GM12878 (cell line): ENCODE results near the gene WDHD1. TPM values are rescaled to one million over a fixed set of nuclear protein-coding genes. Genes with fewer than 3 reads are reported as not detected.

ENCODE experiments used
- ATAC-seq: fragments of 200-7000 bp; cut with Tn5 transposase; 3 replicates; pipeline ENCODE4 v1.9.1; 2020; ENCODE audit warnings: mild to moderate bottlenecking, moderate library complexity
- BruUV-seq: library from RNA; stranded (reverse); fragments of 400-500 nt; replicated peaks from 2 replicates; lab custom pipeline; 2021; lab: Mats Ljungman, UMichigan
- CTCF ChIA-PET: fragments of 300-600 bp; sonication (Branson Sonifier 250); formaldehyde crosslinking; extraction: SDS; loops from one replicate; lab custom pipeline; 2021; ENCODE audit warnings: inconsistent platforms; lab: Yijun Ruan, JAX
- POLR2A ChIA-PET: fragments of 350-600 bp; formaldehyde crosslinking; extraction: SDS; loops from one replicate; lab custom pipeline; 2021; ENCODE audit warnings: inconsistent platforms; lab: Charles Lee
- RAD21 ChIA-PET: fragments of 300-600 bp; sonication (Branson Sonifier 250); formaldehyde crosslinking; loops from one replicate; lab custom pipeline; 2023; ENCODE audit warnings: antibody characterized with exemption; ENCODE audit not compliant: unreplicated experiment; lab: Charles Lee
- SMC1A ChIA-PET: fragments of 300-600 bp; sonication (Branson Sonifier 250); formaldehyde crosslinking; loops from one replicate; lab custom pipeline; 2023; ENCODE audit not compliant: unreplicated experiment, uncharacterized antibody; lab: Charles Lee
- DNase-seq: peaks from one replicate; pipeline ENCODE4 v3.0.0-alpha.2; 2011; ENCODE audit warnings: low read depth, low spot score
- FAIRE-seq: peaks from 3 replicates; lab custom pipeline; 2011; peaks lifted over from hg19 to GRCh38; lab: Jason Lieb, UNC
- H2AFZ ChIP-seq: 2 replicates; pipeline ENCODE4 v1.6.0; 2011; ENCODE audit warnings: low read depth, low read length, control low read depth; ENCODE audit not compliant: control insufficient read depth
- H3K27ac ChIP-seq: 2 replicates; pipeline ENCODE4 v1.5.1; 2011; ENCODE audit warnings: control low read depth; ENCODE audit not compliant: control insufficient read depth, insufficient read depth
- H3K27me3 ChIP-seq, 2 experiments: replicated peaks in 1 of 2; 2 replicates each; pipeline versions ENCODE4 v1.6.0 to v1.6.1; 2011; ENCODE audit warnings: low read length in 1 of 2; ENCODE audit not compliant: control insufficient read depth in 2 of 2, insufficient read depth in 2 of 2
- H3K36me3 ChIP-seq, 2 experiments: 2 replicates each; pipeline ENCODE4 v1.5.1; 2011; ENCODE audit warnings: low read length in 1 of 2; ENCODE audit not compliant: control insufficient read depth in 2 of 2, insufficient read depth in 2 of 2
- H3K4me1 ChIP-seq: 2 replicates; pipeline ENCODE4 v1.6.1; 2011; ENCODE audit warnings: mild to moderate bottlenecking, low read length, moderate library complexity, mixed read lengths; ENCODE audit not compliant: control insufficient read depth, insufficient read depth
- H3K4me2 ChIP-seq: 2 replicates; pipeline ENCODE4 v1.6.0; 2011; ENCODE audit warnings: control low read depth; ENCODE audit not compliant: control insufficient read depth, insufficient read depth
- H3K4me3 ChIP-seq: fragments of 200-600 bp; sonication (generic); 2 replicates; pipeline ENCODE4 v1.5.1; 2016
- H3K79me2 ChIP-seq: 2 replicates; pipeline ENCODE4 v1.6.0; 2011; ENCODE audit warnings: low read length; ENCODE audit not compliant: control insufficient read depth, insufficient read depth
- H3K9ac ChIP-seq: 2 replicates; pipeline ENCODE4 v1.8.0; 2011; ENCODE audit warnings: low read length, control low read depth, mixed read lengths; ENCODE audit not compliant: control insufficient read depth, insufficient read depth
- H3K9me3 ChIP-seq: replicated peaks from 3 replicates; pipeline ENCODE4 v1.5.1; 2011; ENCODE audit warnings: mild to moderate bottlenecking, low read length; ENCODE audit not compliant: control insufficient read depth, insufficient read depth
- H4K20me1 ChIP-seq: 2 replicates; pipeline ENCODE4 v1.6.0; 2011; ENCODE audit not compliant: control insufficient read depth, insufficient read depth
- CBFB ChIP-seq: IDR thresholded peaks from 2 replicates; pipeline ENCODE4 v1.6.1; 2016; ENCODE audit warnings: antibody characterized with exemption, low read depth
- POLR2AphosphoS5 ChIP-seq: IDR thresholded peaks from 2 replicates; pipeline ENCODE4 v1.6.1; 2011; ENCODE audit warnings: mild to moderate bottlenecking, low read length, inconsistent platforms
- RELA ChIP-seq: fragments of 450-650 bp; IDR thresholded peaks from 2 replicates; pipeline ENCODE4 v1.8.0; 2014; ENCODE audit warnings: borderline replicate concordance; ENCODE audit not compliant: partially characterized antibody
- SREBF1 ChIP-seq: IDR thresholded peaks from 2 replicates; pipeline ENCODE4 v1.6.1; 2012; ENCODE audit warnings: mild to moderate bottlenecking, low read length
- WGBS: methylation state at CpG from one replicate; pipeline ENCODE4 v1.1.6; 2016; ENCODE audit warnings: low lambda C conversion rate; ENCODE audit not compliant: insufficient replicate concordance, insufficient coverage; ENCODE audit errors: missing lambda C conversion rate; 5-methylcytosine and 5-hydroxymethylcytosine counted together
- in situ Hi-C: fragments of 300-500 bp; cut with MboI; formaldehyde crosslinking; loops from 9 replicates; pipeline ENCODE4 v1.14.3; 2018; ENCODE audit warnings: mixed read lengths
- intact Hi-C: fragments of 100-400 bp; cut with micrococcal nuclease; formaldehyde crosslinking; loops from one replicate; pipeline ENCODE4 v1.14.2; 2022; ENCODE audit not compliant: unreplicated experiment
- polyA plus RNA-seq, 11 experiments: library from polyadenylated mRNA; depleted of rRNA in 4 of 11; unstranded in 6 of 11; stranded (reverse) in 5 of 11; fragments of >200 nt; fragmentation: Nextera tagmentation in 4 of 11; fragmentation: Illumina TruSeq in 1 of 11; extraction: Ambion mirVana in 4 of 11; extraction: Trizol in 1 of 11; gene quantifications; 1 replicate in 1 of 11; 2 replicates in 10 of 11; pipeline versions ENCODE4 v1.2.1 to v1.2.3, GENCODE V29; 2011 to 2016; ENCODE audit warnings: inconsistent platforms in 2 of 11, missing spikeins in 2 of 11, low read depth in 1 of 11
- total RNA-seq, 4 experiments: library from RNA; depleted of rRNA in 3 of 4; stranded (reverse); fragments of >200 nt in 3 of 4; fragmentation: Illumina TruSeq in 1 of 4; extraction: Trizol in 1 of 4; gene quantifications; 2 replicates each; pipeline versions ENCODE4 v1.2.1 to v1.2.3, GENCODE V29; 2013 to 2021

WDHD1 gene
- total and polyA plus RNA-seq, 10 of the 15 experiments (the other 5 are each of a cell fraction or from before 2014, with no cell fraction given), result 11.3 to 50.5 (median 32.6) TPM

- no peak for ATAC-seq
- no peak for DNase-seq
- intact Hi-C loops (loop anchor here (2.0 kb wide), 1 partner anchor 15 kb away; no protein-coding TSS in a partner anchor), in situ Hi-C loops (no loop called here)
- peak overlapping the region; percentile 82 for H3K4me3 ChIP-seq
- peaks cover 69% of the 10 kb centered on the region for H3K79me2 ChIP-seq
- no peaks in the 10 kb centered on the region; the same call in 1 of the 2 replicates for H3K4me1 ChIP-seq
- no peak overlapping the region for H2AFZ ChIP-seq
- H3K27me3 ChIP-seq, result no peaks in the 10 kb centered on the region
- FAIRE-seq, result no peak
- H3K4me2 ChIP-seq, result peak overlapping the region; percentile 34; the same call in 1 of the 2 replicates
- BruUV-seq, result no TSS peak
- ChIA-PET CTCF (interaction anchor here (1.0 to 3.4 kb wide), 13 partner anchors 9 to 106 kb away, joined by 3 to 44 read pairs (median 7); no protein-coding TSS in a partner anchor), POLR2A (interaction anchor here (0.6 to 3.1 kb wide), 8 partner anchors 10 to 63 kb away, joined by 3 to 48 read pairs (median 6); no protein-coding TSS in a partner anchor), RAD21 (interaction anchor here (1.0 to 3.6 kb wide), 6 partner anchors 13 to 172 kb away, joined by 3 to 49 read pairs (median 4); partner anchors contain the start of genes SOCS4 and WDHD1), SMC1A (interaction anchor here (0.6 to 5.8 kb wide), 15 partner anchors 11 to 184 kb away, joined by 3 to 98 read pairs (median 6); no protein-coding TSS in a partner anchor)
- TF ChIP-seq CBFB (no peak), RELA (no peak), SREBF1 (no peak)
- no peak overlapping the region for H3K27ac ChIP-seq
- no peaks in the 10 kb centered on the region for H4K20me1 ChIP-seq
- H3K36me3 ChIP-seq, result peaks cover 0 to 9% of the 10 kb centered on the region in 2 experiments; a peak in 3 of 4 replicates
- no peak overlapping the region for H3K9ac ChIP-seq
- 89% methylated on average over 7 of the region's 7 CpGs for WGBS
- no peaks in the 10 kb centered on the region; the same call in 2 of the 3 replicates for H3K9me3 ChIP-seq
These were observed 26.6 kb upstream of the WDHD1 start for GRCh38 chr14:55053500-55053899.

- Histone ChIP-seq H4K20me1 (no peaks in the 10 kb centered on the region), H3K9ac (peak overlapping the region; percentile 99), H3K79me2 (peaks cover 65% of the 10 kb centered on the region), H3K4me1 (no peaks in the 10 kb centered on the region; the same call in 1 of the 2 replicates), H3K4me2 (peak overlapping the region; percentile 51), H3K36me3 (peaks cover 0 to 8% of the 10 kb centered on the region in 2 experiments; a peak in 3 of 4 replicates), H3K4me3 (peak overlapping the region; percentile 82), H3K27me3 (no peaks in the 10 kb centered on the region), H3K27ac (peak overlapping the region; percentile 99), H3K9me3 (no peaks in the 10 kb centered on the region; the same call in 2 of the 3 replicates), H2AFZ (no peak overlapping the region)
- RAD21 ChIA-PET, result interaction anchor here (1.0 to 3.6 kb wide), 7 partner anchors 13 to 171 kb away, joined by 3 to 49 read pairs (median 5); partner anchors contain the start of genes SOCS4 and WDHD1
- DNase-seq (no peak), ATAC-seq (no peak), FAIRE-seq (no peak)
- in situ Hi-C loops (no loop called here), intact Hi-C loops (loop anchor here (2.0 kb wide), 1 partner anchor 16 kb away; no protein-coding TSS in a partner anchor)
- SMC1A ChIA-PET, result interaction anchor here (0.6 to 5.8 kb wide), 19 partner anchors 8 to 185 kb away, joined by 3 to 98 read pairs (median 5); partner anchors contain the start of genes GCH1, SOCS4 and WDHD1
- WGBS, result 71% methylated on average over 6 of the region's 6 CpGs
- CTCF ChIA-PET, result interaction anchor here (1.0 to 3.4 kb wide), 16 partner anchors 8 to 106 kb away, joined by 3 to 44 read pairs (median 6); no protein-coding TSS in a partner anchor
- no peak for TF ChIP-seq RELA
- TF ChIP-seq POLR2AphosphoS5, result 0 out of 2 replicates have a peak, but pooled peaks have one; percentile 8
- POLR2A ChIA-PET, result interaction anchor here (0.5 to 3.1 kb wide), 11 partner anchors 10 to 139 kb away, joined by 3 to 48 read pairs (median 6); partner anchors contain the start of genes DLGAP5, SOCS4 and WDHD1
- no TSS peak for BruUV-seq
These were observed 26.1 kb upstream of the WDHD1 start for GRCh38 chr14:55053018-55053417.
